ENCODE measurements around the gene AGER.

Gene AGER

DNA sequence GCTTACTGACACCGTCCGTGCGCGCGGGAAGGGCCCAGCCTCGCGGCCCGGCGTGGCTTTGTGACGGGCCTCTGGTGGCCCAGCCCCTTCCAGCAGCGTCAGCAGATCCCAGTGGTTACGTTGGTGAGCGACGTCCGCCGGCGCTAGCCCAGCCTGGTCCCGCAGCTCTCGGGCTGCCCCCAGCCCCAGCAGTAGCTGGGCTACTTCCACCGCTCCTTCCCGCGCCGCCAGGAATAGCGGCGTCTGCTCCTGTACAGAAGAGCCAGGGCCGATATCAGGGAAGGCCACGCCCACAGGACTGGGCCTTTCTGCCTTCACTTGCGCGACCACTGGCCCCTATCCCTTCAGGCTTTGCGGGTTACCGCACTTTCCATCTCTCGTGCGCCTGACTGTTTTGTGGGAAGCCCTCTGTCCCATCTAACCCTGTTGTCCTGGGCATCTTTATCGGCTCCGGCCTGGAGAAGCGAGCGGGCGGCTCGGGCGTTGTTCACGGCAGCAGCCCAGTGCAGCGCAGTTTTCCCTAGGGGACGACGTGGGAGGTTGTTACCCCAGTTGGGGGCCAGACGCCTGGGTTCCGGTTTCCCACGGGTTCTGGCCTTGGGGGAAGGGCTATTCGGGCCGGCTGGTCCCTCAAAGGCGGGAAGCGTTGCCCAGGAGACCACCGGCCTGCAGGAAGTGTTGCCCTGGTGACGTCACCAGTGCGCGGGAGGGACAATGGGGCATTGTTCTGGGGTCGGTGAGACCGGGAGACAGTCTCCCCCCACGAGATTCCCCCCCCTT lies 12.0 kb upstream of the AGER start:
- TF ChIP-seq CTCF (IDR thresholded peaks at IDR 0.05) = no peak

GRCh38 chr6:32195652-32195901 lies 11.5 kb upstream of the AGER start:
- TF ChIP-seq CTCF (IDR thresholded peaks at IDR 0.05) = no peak

GRCh38 chr6:32194825-32195651 lies 11.0 kb upstream of the AGER start:
- peak; percentile 48; the same call in 1 of the 2 replicates for TF ChIP-seq CTCF (IDR thresholded peaks at IDR 0.05)

- TF ChIP-seq CTCF (IDR thresholded peaks at IDR 0.05) = no peak
Observed at GRCh38 chr6:32194388-32194787, 10.3 kb upstream of the AGER start.

- TF ChIP-seq CTCF (IDR thresholded peaks at IDR 0.05) = no peak
Observed at GRCh38 chr6:32192608-32193039, 8.6 kb upstream of the AGER start, which contains the start of gene GPSM3. TSS of gene GPSM3 (minus strand) at chr6:32192643. CDS start at chr6:32192513, 130 bp downstream.

GRCh38 chr6:32191696-32192607 lies 7.9 kb upstream of the AGER start:
- TF ChIP-seq CTCF (IDR thresholded peaks at IDR 0.05) = no peak
